ENCODE results near the gene URAD.
"Not testable (repeated sequence)": the region's sequence is repeated elsewhere in the genome, so short reads cannot be mapped to it uniquely, and the experiment has no call there.

The URAD gene

GRCh38 chr13:27988520-27988919 is at the start of gene URAD:
Gene URAD (minus strand): TSS chr13:27988693. CDS start chr13:27988637, 56 bp downstream.
- DNase-seq = no peak

- no peak for DNase-seq
Measured at GRCh38 chr13:28037399-28037798, 48.9 kb upstream of the URAD start.

DNA sequence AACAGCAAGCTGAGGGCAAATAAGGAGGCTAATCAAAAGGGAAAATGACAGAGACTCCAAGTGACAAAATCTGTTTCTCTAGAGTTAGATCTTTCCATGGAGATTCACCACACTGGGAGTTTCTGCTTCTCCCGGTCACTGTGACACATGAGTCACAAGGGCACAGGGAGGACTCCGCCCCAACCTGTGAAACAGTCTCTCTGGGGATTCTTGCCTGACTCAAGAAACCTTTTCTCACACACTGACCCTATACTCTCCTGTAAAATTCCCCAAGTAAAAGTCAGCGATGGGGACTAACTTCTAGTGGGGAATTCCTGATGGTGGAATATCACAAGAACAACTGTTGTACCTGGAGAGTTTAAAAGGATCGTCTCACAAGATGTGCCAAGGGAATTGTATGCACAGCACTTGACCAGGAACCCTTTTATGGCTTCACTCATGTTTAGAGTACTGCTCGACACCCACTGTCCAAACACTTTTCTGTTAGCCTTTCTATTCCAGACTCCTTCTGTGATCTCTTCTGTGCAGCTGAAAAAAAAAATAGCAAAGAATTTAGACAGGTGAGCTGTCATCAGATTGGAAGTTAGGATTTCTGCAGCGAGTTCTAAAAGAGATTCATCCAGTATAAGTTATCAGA is 46.8 kb upstream of the URAD start:
- no peak for DNase-seq

GRCh38 chr13:28033894-28034655 is 45.6 kb upstream of the URAD start:
- no peak for DNase-seq

DNA sequence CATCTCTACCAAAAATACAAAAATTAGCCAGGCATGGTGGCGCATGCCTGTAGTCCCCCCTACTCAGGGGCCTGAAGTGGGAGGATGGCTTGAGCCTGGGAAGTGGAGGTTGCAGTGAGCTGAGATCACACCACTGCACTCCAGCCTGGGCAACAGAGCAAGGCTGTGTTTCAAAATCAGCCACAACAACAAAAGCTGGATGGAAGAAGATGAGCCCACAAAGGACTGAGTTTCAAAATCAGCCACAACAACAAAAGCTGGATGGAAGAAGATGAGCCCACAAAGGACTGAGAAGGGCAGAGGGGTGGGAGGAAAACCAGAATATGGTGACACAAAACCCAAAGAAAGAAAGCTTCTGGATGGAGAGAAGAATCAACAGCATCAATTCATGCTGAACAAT is 43.9 kb upstream of the URAD start:
- DNase-seq = not testable (repeated sequence)

- DNase-seq = no peak
Measured at GRCh38 chr13:28031896-28032288, 43.4 kb upstream of the URAD start.

- DNase-seq = no peak
Measured at GRCh38 chr13:28031220-28031895, 42.9 kb upstream of the URAD start.

GRCh38 chr13:28027607-28028364 is 39.3 kb upstream of the URAD start:
- DNase-seq = no peak

DNA sequence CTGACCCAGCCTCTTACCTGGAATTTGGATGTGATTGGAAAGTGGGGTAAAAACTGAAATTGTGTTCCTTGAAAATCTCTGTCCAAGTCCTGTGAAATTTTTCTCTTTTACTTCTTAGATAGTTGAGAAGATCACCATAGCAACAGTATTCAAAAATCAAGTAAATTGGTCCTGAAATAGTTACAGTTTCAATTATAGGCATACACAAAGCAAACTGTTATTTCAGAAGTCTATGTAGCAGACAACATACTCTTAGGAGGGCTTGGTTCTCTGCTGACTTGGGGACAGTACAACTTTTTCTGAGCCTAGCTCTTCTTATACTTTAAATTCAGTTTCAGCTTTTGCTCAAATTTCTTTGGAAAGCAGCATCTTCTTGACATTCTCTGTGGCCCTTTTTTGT is 38.6 kb upstream of the URAD start:
- no peak for DNase-seq

DNA sequence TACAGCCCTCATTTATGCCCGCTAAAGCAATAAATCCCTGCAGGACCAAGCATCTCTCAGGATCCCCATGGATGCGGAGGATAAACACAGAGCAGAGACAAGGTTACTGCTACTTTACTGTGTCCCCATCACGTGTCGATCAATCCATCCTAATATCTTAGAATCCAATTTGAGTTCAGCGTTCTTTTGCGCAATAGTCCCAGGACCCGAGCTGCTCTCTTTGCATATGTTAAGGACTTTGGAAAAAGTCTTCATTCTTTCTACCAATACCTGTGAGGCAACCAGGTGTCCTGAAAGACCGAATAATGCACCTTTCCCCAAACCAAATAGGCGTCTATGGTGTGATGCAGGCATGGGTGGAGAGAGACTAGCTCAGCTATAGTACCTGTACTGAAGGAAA is 38.0 kb upstream of the URAD start:
- no peak for DNase-seq

GRCh38 chr13:28022848-28023518 is 34.5 kb upstream of the URAD start:
- no peak for DNase-seq

- DNase-seq = no peak
Measured at GRCh38 chr13:28014301-28014700, 25.8 kb upstream of the URAD start.

DNA sequence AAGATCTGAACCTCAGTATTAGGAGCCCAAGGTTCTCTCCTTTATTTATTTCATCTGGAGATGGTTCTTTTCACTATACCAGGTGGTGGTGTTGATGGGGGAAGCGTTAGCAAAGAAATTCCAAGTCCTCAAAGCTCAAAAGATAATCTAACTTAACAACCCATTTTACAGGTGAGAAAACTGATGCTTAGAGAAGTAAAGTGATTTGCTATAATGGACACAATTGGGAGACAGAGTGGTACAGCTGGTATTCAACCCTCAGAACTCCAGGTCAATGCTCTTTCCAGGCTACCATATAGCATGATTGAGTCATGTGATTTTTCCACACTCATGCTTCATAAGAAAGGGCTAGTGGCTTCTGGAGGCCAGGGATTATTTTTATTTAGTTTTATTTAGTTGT is 25.0 kb upstream of the URAD start:
- DNase-seq = no peak

DNA sequence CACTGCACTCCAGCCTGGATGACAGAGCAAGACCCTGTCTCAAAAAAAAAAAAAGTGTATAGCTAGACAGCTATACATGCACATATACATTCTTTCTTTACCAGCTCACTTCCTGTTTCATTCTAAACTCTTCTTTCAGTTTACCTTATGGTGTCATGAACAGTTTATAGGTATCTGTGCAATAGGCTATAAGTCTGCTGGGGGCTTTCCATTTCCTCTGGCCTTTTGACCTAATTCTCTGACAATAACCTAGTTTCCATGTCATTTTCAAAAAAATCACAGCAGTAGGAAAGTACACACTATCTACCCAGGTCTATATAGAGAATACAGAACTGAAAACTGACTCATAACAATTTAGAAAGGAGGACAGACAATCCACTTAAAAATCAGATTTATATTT is 24.4 kb upstream of the URAD start:
- no peak for DNase-seq

DNA sequence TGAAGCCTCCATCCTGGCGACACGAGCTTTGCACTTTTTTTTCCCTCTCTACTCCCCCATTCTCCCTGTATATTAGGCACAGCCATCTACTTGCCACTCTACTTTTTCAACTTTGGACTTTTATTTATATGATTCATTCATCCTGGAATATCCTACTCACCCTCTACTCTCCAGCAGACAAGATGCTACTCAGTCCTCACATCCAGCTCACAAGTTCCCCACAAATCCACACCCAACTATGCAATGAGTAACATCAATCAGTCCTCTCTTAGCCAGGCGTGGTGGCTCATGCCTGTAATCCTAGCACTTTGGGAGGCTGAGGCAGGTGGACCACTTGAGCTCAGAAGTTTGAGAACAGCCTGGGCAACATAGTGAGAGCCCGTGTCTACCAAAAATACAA is 23.9 kb upstream of the URAD start:
- DNase-seq = no peak

DNA sequence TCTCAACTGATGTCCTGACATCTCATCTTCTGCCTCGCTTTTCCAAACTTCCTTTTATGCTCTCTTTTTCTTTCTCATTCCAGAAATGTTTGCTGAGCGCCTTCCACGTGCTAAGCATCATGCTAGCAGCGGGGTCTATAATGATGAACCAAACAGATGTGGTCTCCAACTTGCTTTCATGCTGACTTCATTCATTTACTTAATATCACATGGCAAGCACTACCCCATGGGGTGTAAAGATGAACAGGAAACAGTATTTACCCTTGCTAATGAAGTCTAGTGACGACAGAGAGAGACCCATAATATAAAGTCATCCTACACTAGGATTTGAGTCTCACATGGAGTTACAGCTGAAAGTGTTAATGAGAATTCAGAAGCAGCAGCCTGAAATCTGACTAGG is 21.6 kb upstream of the URAD start:
- DNase-seq = no peak

DNA sequence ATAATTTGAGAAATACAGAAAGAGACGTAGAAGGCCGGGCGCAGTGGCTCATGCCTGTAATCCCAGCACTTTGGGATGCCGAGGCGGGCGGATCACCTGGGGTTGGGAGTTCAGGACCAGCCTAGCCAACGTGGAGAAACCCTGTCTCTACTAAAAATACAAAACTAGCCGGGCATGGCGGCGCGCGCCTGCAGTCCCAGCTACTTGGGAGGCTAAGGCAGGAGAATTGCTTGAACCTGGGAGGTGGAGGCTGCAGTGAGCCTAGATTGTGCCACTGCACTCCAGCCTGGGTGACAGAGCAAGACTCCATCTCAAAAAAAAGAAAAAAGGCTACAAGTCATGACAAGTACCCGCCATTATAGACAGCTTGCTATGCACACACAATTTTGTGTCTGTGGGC is 16.5 kb upstream of the URAD start:
- not testable (repeated sequence) for DNase-seq

DNA sequence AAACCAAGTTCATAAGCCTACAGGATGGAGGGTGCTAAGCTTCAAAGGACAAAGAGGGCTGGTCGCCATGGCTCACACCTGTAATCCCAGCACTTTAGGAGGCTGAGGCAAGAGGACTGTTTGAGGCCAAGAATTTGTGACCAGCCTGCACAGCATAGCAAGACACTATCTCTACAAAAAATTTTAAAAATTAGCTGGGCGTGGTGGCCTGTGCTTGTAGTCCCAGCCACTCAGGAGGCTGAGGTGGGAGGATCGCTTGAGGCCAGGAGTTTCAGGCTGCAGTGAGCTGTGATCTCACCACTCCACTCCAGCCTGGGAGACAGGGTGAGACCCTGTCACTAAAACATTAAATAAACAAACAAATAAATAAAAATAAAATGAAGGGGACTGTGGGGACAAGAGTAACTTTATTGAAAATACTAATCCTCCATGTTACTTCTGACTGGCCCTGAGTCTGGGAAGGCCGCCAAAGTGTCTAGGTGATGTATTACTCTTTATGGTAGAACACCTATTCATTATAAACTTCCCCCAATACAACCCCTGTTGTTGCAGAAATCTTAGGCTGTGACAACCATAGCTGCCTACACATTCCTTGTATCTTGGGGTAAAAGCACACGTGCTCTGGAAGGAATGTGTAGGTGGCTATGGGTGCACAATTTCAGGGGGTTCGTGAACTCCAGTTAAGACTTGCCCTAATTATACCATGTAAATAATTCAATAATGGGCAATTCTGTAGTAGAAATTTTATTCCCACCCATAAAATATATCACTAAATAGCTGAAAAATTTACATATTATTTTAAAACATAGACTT is 14.6 kb upstream of the URAD start:
- DNase-seq = no peak

GRCh38 chr13:28001837-28002473 is 13.5 kb upstream of the URAD start:
- no peak for DNase-seq

DNA sequence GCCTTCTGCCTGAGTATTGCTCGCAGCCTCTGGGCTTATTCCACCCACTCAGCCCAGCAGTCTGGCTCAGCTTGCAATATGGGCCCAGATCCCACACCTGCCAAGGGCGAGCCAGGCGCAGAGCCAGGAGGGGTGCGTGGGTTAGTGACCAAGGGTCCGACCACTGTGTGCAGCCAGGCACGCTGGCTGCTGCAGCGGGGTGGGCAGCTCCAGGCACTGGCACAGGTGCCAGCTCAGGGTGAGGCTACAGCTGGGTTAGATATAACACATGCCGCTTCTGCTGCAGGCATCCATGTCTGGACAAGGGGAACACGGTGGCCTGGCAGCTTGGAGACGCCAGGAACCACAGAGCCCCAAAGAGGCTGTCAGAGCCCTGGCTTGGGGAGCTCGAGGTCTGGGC is 12.6 kb upstream of the URAD start:
- DNase-seq = no peak

GRCh38 chr13:28000567-28000966 is 12.1 kb upstream of the URAD start:
- no peak for DNase-seq

Measured in stimulated activated CD4-positive, alpha-beta T cell treated with anti-CD3 and anti-CD28 coated beads, Interleukin-4, amount 100 ng/mL, for 4 hours (primary cell).